ENCODE data around the gene LRRC2.

LRRC2 gene, protein sequence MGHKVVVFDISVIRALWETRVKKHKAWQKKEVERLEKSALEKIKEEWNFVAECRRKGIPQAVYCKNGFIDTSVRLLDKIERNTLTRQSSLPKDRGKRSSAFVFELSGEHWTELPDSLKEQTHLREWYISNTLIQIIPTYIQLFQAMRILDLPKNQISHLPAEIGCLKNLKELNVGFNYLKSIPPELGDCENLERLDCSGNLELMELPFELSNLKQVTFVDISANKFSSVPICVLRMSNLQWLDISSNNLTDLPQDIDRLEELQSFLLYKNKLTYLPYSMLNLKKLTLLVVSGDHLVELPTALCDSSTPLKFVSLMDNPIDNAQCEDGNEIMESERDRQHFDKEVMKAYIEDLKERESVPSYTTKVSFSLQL

DNA sequence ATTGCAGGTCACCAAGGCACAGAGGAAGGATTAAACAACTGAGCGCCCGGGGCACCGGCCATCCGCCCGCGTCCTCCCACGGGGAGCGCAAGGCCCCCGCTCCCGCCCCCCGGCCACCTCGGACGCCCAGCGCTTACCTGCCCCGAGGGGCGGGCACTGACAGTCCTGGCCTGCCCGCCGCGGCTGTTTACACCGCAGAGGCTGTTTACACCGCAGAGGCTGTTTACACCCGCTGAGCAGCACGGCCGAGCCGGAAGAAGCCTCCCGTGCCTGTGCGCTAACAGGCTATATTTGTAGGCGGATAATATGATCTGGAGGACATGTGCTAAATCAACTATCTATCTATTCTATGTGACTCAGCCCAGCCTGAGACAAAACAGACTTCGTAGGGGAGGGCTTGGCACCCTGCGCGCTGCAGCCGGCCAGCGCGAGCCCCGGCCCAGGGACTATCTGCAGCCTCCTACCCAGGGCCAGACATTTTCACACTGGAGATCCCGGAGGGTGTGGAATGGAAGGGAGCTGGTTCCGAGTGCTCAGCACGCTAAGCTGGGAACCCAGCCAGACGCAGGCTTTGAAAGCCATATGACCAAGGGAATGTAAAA is at the start of gene LRRC2:
Gene LRRC2, minus strand, starts transcription at position 263 of the 602 bp plus-strand sequence. CDS start 14,711 bp downstream, outside the sequence.
- Histone ChIP-seq H3K9ac (ENCODE audit: low read depth, low read length) (peak within 1 kb of the TSS; percentile 54), H3K9me3 (ENCODE audit: control insufficient read depth, insufficient read depth, low read length) (no peaks in the 10 kb centered on the region; the same call in 1 of the 2 replicates), H3K36me3 (ENCODE audit: insufficient read depth, low read length) (no peaks in the 10 kb centered on the region), H3K4me1 (ENCODE audit: insufficient read depth, low read length) (peaks cover 24% of the 10 kb centered on the region)

DNA sequence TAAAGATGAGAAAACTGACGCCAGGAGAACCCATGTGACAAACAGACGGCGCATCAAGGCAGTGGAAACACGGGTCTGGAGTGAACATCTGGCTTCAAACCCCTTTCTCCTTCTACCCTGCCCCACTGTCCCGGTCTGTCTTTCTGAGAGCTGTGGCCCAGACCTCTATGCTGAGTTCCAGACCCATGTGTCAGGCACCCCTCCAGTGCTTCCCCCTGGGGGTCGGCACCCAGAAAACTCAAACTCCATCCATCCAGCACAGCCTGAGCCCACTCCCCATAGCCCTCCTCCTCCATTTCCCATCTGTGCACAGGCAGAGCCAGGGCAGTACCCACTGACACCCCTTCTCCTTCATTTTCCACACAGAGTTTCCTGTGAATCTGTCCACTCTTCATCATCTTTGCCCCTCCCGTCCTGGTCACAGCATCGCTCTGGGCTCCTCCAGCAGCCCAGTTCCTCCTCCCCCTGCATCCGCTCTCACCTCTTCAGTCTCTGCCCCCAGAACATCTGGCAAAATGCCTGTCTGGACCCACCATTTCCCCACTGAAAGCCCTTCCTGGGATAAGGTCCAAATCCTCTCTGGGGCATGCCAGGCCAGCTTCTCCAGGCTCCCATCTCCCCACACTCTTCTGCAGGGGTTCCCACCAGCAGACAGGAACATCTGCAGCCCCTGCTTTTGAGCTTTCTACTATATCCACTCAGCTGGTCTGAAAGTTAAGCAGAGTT is 49.1 kb upstream of the LRRC2 start:
- Histone ChIP-seq H3K9ac (ENCODE audit: low read depth, low read length) (no peak overlapping the region), H3K36me3 (ENCODE audit: insufficient read depth, low read length) (no peaks in the 10 kb centered on the region), H3K9me3 (ENCODE audit: control insufficient read depth, insufficient read depth, low read length) (no peaks in the 10 kb centered on the region), H3K4me1 (ENCODE audit: insufficient read depth, low read length) (peaks cover 11% of the 10 kb centered on the region)

DNA sequence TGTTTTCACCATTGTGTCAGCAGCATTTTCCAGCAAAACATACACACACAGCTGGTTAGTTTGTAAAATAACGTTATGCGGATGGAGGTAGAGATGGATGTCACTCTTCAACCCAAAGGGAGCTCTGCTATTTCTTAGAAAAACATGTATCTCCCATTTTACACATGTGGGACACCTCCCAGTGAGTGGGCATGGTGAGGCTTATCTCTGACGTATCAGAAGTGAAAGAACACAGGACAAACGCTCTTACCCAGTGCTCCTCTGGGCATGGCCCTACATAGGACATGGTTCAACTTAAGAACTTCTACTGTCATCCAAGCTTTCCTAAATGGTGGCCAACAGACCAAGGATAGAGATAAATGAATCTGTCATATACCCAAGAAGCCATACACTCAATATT is 48.3 kb upstream of the LRRC2 start:
- Histone ChIP-seq H3K9ac (ENCODE audit: low read depth, low read length) (no peak overlapping the region), H3K4me1 (ENCODE audit: insufficient read depth, low read length) (0 out of 2 replicates have a peak, but pooled peaks cover 6% of the 10 kb centered on the region), H3K36me3 (ENCODE audit: insufficient read depth, low read length) (no peaks in the 10 kb centered on the region), H3K9me3 (ENCODE audit: control insufficient read depth, insufficient read depth, low read length) (no peaks in the 10 kb centered on the region)

DNA sequence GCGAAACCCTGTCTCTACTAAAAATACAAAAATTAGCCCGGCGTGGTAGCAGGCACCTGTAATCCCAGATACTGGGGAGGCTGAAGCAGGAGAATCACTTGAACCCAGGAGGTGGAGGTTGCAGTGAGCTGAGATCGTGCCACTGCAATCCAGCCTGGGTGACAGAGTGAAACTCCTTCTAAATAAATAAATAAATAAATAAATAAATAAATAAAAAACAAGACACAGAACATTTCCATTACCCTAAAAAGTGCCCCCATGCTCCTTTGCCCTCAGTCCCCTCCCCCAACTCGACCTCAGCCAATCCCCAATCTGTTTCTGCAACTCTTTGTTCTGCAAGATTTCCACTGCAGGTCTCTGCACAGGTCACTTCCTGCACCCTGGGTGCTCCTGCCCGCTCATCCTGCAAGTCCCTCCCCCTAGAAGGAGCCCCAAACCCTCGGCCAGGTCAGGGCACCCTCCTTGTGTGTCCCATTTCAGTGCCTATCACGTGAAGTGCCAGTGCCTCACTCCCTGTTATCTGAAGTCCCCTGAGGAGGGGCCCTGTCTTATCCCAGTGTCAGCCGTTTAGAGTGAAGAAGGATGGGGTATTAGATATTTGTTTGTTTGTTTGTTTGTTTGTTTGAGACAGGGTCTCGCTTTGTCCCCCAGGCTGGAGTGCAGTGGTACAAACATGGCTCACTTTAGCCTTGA is 47.4 kb upstream of the LRRC2 start:
- Histone ChIP-seq H3K36me3 (ENCODE audit: insufficient read depth, low read length) (no peaks in the 10 kb centered on the region), H3K4me1 (ENCODE audit: insufficient read depth, low read length) (peaks cover 10% of the 10 kb centered on the region; the same call in 1 of the 2 replicates), H3K9me3 (ENCODE audit: control insufficient read depth, insufficient read depth, low read length) (no peaks in the 10 kb centered on the region), H3K9ac (ENCODE audit: low read depth, low read length) (no peak overlapping the region)

DNA sequence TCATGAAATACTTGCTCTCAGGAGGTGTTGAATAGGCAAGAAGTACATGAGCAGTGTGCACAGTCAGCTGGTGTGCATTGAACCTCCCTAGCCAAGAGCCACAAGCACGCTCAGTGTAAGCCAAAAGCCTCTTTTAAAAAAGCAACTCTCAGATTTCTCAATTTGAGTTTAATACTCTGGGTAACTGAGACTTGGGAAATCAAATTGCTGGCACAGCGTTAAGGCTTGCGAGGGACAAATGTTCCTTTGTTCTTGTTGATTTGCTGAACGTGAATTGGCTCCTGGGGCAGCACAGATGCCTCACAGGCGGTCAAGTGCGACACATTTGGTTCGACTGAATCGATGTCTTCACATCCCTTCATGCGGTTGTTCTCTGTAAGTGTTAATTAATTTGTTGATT is 46.2 kb upstream of the LRRC2 start, which contains the start of gene FAM240A:
Gene FAM240A, plus strand, starts transcription at position 202 of the 400 bp plus-strand sequence. Its CDS starts 159 bp downstream, at position 361.
- Histone ChIP-seq H3K4me1 (ENCODE audit: insufficient read depth, low read length) (peaks cover 20% of the 10 kb centered on the region; the same call in 1 of the 2 replicates), H3K9ac (ENCODE audit: low read depth, low read length) (no peak within 1 kb of the TSS), H3K9me3 (ENCODE audit: control insufficient read depth, insufficient read depth, low read length) (no peaks in the 10 kb centered on the region), H3K36me3 (ENCODE audit: insufficient read depth, low read length) (no peaks in the 10 kb centered on the region)

DNA sequence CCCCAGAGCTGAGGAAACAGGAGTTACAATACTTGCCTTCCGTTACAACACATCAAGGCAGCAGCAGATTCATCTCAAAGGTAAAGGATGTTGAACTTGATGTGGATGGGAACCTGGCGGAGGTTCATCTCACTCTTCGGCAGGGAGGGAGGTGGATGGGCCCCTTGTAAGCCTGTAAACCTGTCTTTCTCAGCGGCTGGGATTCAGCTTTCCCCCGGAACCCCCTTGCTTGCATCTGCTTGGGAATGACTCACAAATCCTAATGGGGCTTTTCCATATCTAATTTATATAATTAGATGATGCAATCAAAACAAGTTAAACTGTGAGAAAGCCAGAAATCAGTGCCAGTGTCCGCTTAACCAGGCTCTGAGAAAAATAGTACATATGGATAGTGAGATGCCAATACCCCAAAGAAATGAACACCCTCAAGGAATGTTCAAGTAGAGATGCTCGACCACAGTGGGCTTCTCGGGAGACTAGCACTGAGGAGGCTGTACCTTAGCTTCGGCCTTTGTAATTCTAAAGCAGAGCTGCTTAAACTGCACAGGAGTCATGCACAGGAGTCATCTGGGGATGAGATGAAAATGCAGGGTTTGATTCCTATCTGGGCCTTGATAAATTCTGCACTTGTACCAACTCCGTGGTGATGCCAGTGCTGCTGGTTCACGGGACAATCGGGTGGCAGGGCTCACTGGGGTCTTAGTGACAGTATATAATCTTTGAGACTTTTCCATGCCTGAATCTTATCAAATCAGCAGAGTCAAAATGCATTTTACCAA is 44.0 kb upstream of the LRRC2 start:
- H3K4me1 ChIP-seq (ENCODE audit: insufficient read depth, low read length): peaks cover 23% of the 10 kb centered on the region; the same call in 1 of the 2 replicates
- H3K36me3 ChIP-seq (ENCODE audit: insufficient read depth, low read length): no peaks in the 10 kb centered on the region
- no peak overlapping the region for H3K9ac ChIP-seq (ENCODE audit: low read depth, low read length)
- H3K9me3 ChIP-seq (ENCODE audit: control insufficient read depth, insufficient read depth, low read length): no peaks in the 10 kb centered on the region

DNA sequence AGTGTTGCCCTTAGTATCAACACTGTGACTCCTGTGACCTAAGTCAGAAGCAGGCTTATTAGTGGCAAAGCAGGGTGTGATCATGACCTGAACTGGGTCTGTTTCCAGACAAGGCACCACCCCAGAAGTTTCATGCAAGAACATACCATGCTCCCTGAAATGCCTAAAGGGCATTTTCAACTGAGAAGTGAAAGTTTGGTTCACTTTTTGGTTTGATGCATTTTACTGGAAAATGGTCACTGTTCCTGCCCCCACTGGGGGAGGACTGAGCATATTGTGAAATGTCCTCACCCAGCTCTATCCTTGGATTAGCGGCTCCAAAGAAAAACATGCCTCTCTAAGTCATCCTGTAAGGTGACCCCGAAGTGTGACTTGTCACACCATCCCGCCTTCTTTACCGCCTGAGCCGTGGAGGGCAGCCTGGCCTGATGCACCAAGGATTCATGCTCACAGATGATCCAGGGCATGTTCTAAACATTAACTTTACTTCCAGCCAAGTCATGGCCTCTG is 43.2 kb upstream of the LRRC2 start:
- Histone ChIP-seq H3K4me1 (ENCODE audit: insufficient read depth, low read length) (peaks cover 30% of the 10 kb centered on the region), H3K9me3 (ENCODE audit: control insufficient read depth, insufficient read depth, low read length) (no peaks in the 10 kb centered on the region), H3K36me3 (ENCODE audit: insufficient read depth, low read length) (no peaks in the 10 kb centered on the region), H3K9ac (ENCODE audit: low read depth, low read length) (no peak overlapping the region)

DNA sequence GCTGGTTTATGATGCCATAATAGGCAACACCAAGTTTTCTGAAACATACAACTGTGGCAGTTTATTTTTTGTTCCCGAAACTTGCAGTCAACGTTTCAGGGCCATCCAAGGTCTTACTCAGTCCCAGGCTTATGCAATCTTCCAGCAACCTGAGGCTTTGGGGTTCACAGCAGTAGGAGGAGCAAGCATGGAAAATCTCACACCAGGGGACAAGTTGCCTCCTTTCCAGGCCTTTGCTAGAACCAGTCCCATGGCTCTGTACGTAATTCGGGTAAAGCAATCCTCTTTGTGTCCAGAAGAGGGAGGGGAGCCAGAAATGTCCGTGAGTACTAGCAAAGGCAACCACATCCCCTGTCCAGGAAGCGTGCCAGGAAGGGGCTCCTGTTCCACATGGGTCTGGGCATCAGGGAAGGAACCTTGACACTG is 41.5 kb upstream of the LRRC2 start:
- H3K9me3 ChIP-seq (ENCODE audit: control insufficient read depth, insufficient read depth, low read length): no peaks in the 10 kb centered on the region
- H3K4me1 ChIP-seq (ENCODE audit: insufficient read depth, low read length): peaks cover 37% of the 10 kb centered on the region
- H3K9ac ChIP-seq (ENCODE audit: low read depth, low read length): no peak overlapping the region
- no peaks in the 10 kb centered on the region for H3K36me3 ChIP-seq (ENCODE audit: insufficient read depth, low read length)

DNA sequence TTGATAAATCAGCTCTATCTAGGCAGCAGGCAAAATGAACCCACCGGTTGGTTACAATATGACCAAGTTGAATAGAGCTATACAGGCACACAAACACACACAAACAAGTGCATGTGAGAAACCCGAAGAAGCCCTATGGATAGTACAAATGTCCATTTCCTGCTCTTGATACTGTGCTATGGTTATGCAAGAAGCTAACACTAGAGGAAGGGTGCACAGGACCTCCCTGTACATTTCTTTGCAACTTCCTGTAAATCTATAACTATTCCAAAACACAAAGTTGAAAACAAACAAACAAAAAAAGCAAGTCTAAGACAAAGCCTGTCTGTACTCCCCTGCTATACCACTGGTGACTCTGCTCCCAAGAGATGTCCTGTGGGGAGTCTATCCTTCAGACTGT is 38.0 kb upstream of the LRRC2 start:
- H3K9ac ChIP-seq (ENCODE audit: low read depth, low read length): no peak overlapping the region
- peaks cover 39% of the 10 kb centered on the region for H3K4me1 ChIP-seq (ENCODE audit: insufficient read depth, low read length)
- H3K36me3 ChIP-seq (ENCODE audit: insufficient read depth, low read length): no peaks in the 10 kb centered on the region
- H3K9me3 ChIP-seq (ENCODE audit: control insufficient read depth, insufficient read depth, low read length): no peaks in the 10 kb centered on the region

DNA sequence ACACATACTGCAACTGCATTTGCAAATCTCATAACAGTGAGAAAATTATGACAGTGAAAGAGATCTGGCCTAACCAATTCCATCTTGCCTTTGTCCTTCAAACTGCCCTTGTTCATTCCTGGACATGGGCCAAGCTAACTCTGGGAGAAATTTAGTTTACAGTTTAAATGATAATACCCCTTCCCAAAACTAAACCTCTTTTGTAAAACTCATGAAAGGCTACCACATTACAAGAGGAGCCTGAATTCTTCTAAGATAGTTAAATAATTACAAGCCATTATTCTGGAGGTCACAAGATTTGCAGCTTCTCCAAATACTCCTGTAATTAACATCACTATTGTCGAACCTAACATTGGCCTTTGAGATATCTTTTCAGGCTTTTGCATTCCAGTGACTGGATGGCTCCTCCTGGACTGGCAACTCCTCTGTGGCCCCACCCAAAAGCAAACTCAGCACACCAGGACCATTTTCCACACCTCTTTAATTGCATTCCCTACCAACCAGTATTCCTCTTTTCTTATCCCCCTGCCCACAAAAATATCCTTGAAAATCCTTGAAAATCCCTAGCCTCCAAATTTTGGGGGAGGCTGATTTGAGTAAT is 37.4 kb upstream of the LRRC2 start:
- no peaks in the 10 kb centered on the region for H3K36me3 ChIP-seq (ENCODE audit: insufficient read depth, low read length)
- H3K9ac ChIP-seq (ENCODE audit: low read depth, low read length): no peak overlapping the region
- H3K9me3 ChIP-seq (ENCODE audit: control insufficient read depth, insufficient read depth, low read length): no peaks in the 10 kb centered on the region
- H3K4me1 ChIP-seq (ENCODE audit: insufficient read depth, low read length): peaks cover 44% of the 10 kb centered on the region

DNA sequence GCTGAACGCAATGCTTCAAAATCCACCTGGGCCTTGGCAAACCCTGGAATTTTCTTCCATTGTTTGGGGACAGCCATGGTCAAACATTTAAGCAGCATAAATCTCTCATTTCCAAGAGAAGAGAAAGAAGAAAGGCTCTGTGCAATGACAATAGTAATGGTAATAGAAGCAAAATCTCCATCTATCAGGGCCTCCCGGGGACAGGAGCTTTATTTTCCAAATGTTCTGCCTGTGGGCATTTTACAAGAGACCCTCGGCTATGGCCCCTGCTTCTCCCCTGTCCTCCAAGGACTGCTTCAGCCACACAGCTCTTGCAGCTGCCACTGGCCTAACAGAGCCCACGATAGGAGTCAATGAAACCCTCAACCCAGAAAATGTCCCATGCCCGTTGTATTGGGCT is 33.5 kb upstream of the LRRC2 start:
- H3K36me3 ChIP-seq (ENCODE audit: insufficient read depth, low read length): no peaks in the 10 kb centered on the region
- no peak overlapping the region for H3K9ac ChIP-seq (ENCODE audit: low read depth, low read length)
- peaks cover 29% of the 10 kb centered on the region for H3K4me1 ChIP-seq (ENCODE audit: insufficient read depth, low read length)

DNA sequence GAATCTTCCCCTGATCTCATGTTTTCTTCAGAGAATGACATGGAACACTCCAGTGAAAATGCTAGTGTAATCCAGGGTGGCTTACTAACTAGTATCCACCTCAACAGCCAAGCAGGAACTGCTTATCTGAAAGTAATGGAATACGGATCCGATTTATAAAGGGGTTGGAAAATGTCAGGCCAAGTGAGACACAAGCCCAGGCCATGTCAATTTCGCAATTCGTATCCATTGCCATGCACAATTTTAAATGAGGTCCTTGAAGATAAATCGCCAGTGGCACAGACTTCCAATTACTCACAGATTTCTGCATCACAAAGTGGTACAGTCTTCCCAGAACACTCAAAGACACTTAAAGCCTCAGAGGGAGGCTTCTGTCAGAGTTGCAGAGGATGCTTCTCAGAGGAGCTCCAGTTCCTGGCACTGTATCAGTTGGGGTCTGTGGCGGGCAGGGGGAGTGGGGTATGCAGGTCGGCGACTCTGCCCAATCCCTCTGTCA is 29.8 kb upstream of the LRRC2 start:
- Histone ChIP-seq H3K36me3 (ENCODE audit: insufficient read depth, low read length) (no peaks in the 10 kb centered on the region), H3K9ac (ENCODE audit: low read depth, low read length) (no peak overlapping the region), H3K9me3 (ENCODE audit: control insufficient read depth, insufficient read depth, low read length) (no peaks in the 10 kb centered on the region), H3K4me1 (ENCODE audit: insufficient read depth, low read length) (peaks cover 15% of the 10 kb centered on the region)

More for the DNA sequence above, 33.5 kb upstream of the LRRC2 start:
- no peaks in the 10 kb centered on the region for H3K9me3 ChIP-seq (ENCODE audit: control insufficient read depth, insufficient read depth, low read length)

DNA sequence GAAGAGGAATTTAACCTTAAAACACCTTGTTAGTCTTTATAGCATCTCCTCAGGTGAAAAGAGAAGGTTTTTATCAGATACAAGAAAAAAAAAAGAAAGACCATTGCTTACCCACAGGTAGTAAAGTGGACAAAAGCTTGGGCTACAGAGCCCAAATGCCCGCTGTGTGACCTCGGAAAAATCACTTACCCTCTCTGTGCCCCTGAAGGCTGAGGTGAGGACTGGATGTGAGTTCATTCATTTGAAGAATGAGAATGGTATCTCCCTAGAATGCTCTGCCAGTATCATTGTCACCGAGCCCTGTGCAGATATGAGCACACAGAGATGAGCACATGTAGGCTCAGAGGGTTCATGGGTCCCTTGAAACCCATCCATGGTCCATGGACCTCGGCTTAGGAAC is 28.6 kb upstream of the LRRC2 start:
- H3K36me3 ChIP-seq (ENCODE audit: insufficient read depth, low read length): no peaks in the 10 kb centered on the region
- H3K9ac ChIP-seq (ENCODE audit: low read depth, low read length): no peak overlapping the region
- H3K4me1 ChIP-seq (ENCODE audit: insufficient read depth, low read length): peaks cover 10% of the 10 kb centered on the region
- 0 out of 2 replicates have a peak, but pooled peaks cover 2% of the 10 kb centered on the region for H3K9me3 ChIP-seq (ENCODE audit: control insufficient read depth, insufficient read depth, low read length)

Measured in ES-I3 (cell line).